Activated T-helper 1 cell treated with anti-CD3 and anti-CD28 coated beads, Interleukin-12 subunit alpha, Interleukin-12 subunit beta, Interleukin-2, Interleukin-4 antibody, amounts not matched to agents 30 ng/mL and 10 ng/mL and 1 ng/mL, durations not matched to agents 14 hours and 24 hours and 36 hours (primary cell): ENCODE data around the gene ALPP. TPM values are rescaled to one million over a fixed set of nuclear protein-coding genes. Genes with fewer than 3 reads are reported as not detected.

Experiments
- DNase-seq: peaks from one replicate; pipeline ENCODE4 v3.0.0; 2021; ENCODE audit warnings: low spot score
- H3K27ac Mint-ChIP-seq: one replicate; pipeline ENCODE4 v1.8.0; 2021; ENCODE audit warnings: mild to moderate bottlenecking, mixed read lengths
- H3K27me3 Mint-ChIP-seq: one replicate; pipeline ENCODE4 v1.8.0; 2022; ENCODE audit warnings: mild to moderate bottlenecking, moderate library complexity, mixed read lengths; ENCODE audit not compliant: insufficient read depth
- H3K36me3 Mint-ChIP-seq: one replicate; pipeline ENCODE4 v1.8.0; 2021; ENCODE audit warnings: low read depth, mixed read lengths
- H3K4me1 Mint-ChIP-seq: one replicate; pipeline ENCODE4 v1.8.0; 2021; ENCODE audit warnings: low read depth, mixed read lengths
- H3K4me3 Mint-ChIP-seq: one replicate; pipeline ENCODE4 v1.8.0; 2021; ENCODE audit warnings: mild to moderate bottlenecking, moderate library complexity, mixed read lengths
- H3K9me3 Mint-ChIP-seq: one replicate; pipeline ENCODE4 v1.8.0; 2021; ENCODE audit warnings: mixed read lengths
- intact Hi-C: fragments of 100-400 bp; cut with micrococcal nuclease; formaldehyde crosslinking; loops from one replicate; pipeline ENCODE4 v1.15.1; 2024
- total RNA-seq: library from RNA; stranded (reverse); gene quantifications from 2 replicates; pipeline ENCODE4 v1.2.3, GENCODE V29; 2022

Gene ALPP
- total RNA-seq, 1 donor from 2014 or later = not detected

GRCh38 chr2:232347369-232347768 lies 31.2 kb upstream of the ALPP start:
- Mint-ChIP-seq H3K27ac (no peak overlapping the region), H3K4me3 (no peak overlapping the region), H3K4me1 (no peaks in the 10 kb centered on the region), H3K36me3 (no peaks in the 10 kb centered on the region), H3K27me3 (peaks cover 27% of the 10 kb centered on the region), H3K9me3 (no peaks in the 10 kb centered on the region)
- no peak for DNase-seq
- intact Hi-C loops = no loop called here

- Mint-ChIP-seq H3K4me1 (no peaks in the 10 kb centered on the region), H3K36me3 (no peaks in the 10 kb centered on the region), H3K27ac (no peak overlapping the region), H3K27me3 (peaks cover 36% of the 10 kb centered on the region), H3K4me3 (no peak overlapping the region), H3K9me3 (no peaks in the 10 kb centered on the region)
- intact Hi-C loops = no loop called here
- no peak for DNase-seq
These were observed 29.6 kb upstream of the ALPP start for GRCh38 chr2:232348936-232349335.

GRCh38 chr2:232349546-232349945 lies 29.0 kb upstream of the ALPP start:
- Mint-ChIP-seq H3K4me1 (no peaks in the 10 kb centered on the region), H3K36me3 (no peaks in the 10 kb centered on the region), H3K9me3 (no peaks in the 10 kb centered on the region), H3K27ac (no peak overlapping the region), H3K27me3 (peaks cover 33% of the 10 kb centered on the region), H3K4me3 (no peak overlapping the region)
- no peak for DNase-seq
- intact Hi-C loops = no loop called here

GRCh38 chr2:232349946-232350635 lies 28.5 kb upstream of the ALPP start:
- Mint-ChIP-seq H3K27ac (no peak overlapping the region), H3K36me3 (no peaks in the 10 kb centered on the region), H3K27me3 (peaks cover 33% of the 10 kb centered on the region), H3K9me3 (no peaks in the 10 kb centered on the region), H3K4me3 (no peak overlapping the region), H3K4me1 (no peaks in the 10 kb centered on the region)
- DNase-seq = no peak
- intact Hi-C loops = no loop called here

- Mint-ChIP-seq H3K9me3 (no peaks in the 10 kb centered on the region), H3K4me3 (no peak overlapping the region), H3K27me3 (peaks cover 33% of the 10 kb centered on the region), H3K4me1 (no peaks in the 10 kb centered on the region), H3K27ac (no peak overlapping the region), H3K36me3 (no peaks in the 10 kb centered on the region)
- intact Hi-C loops = no loop called here
- no peak for DNase-seq
These were observed 27.5 kb upstream of the ALPP start for GRCh38 chr2:232350804-232351685.

- Mint-ChIP-seq H3K27ac (no peak overlapping the region), H3K4me1 (no peaks in the 10 kb centered on the region), H3K36me3 (no peaks in the 10 kb centered on the region), H3K27me3 (peaks cover 28% of the 10 kb centered on the region), H3K4me3 (no peak overlapping the region), H3K9me3 (no peaks in the 10 kb centered on the region)
- no peak for DNase-seq
- intact Hi-C loops = no loop called here
These were observed 26.7 kb upstream of the ALPP start for GRCh38 chr2:232351686-232352510.

GRCh38 chr2:232352511-232353091 lies 25.9 kb upstream of the ALPP start:
- intact Hi-C loops = no loop called here

GRCh38 chr2:232353096-232353495 lies 25.5 kb upstream of the ALPP start:
- intact Hi-C loops = no loop called here
- no peak overlapping the region for H3K27ac Mint-ChIP-seq
- H3K9me3 Mint-ChIP-seq = no peaks in the 10 kb centered on the region
- H3K4me1 Mint-ChIP-seq = no peaks in the 10 kb centered on the region
- DNase-seq = no peak
- H3K4me3 Mint-ChIP-seq = no peak overlapping the region
- H3K36me3 Mint-ChIP-seq = no peaks in the 10 kb centered on the region
- peaks cover 23% of the 10 kb centered on the region for H3K27me3 Mint-ChIP-seq

More at GRCh38 chr2:232352511-232353091, 25.9 kb upstream of the ALPP start:
- no peaks in the 10 kb centered on the region for H3K9me3 Mint-ChIP-seq
- H3K4me3 Mint-ChIP-seq = no peak overlapping the region
- no peaks in the 10 kb centered on the region for H3K4me1 Mint-ChIP-seq
- H3K27ac Mint-ChIP-seq = no peak overlapping the region
- H3K27me3 Mint-ChIP-seq = peaks cover 24% of the 10 kb centered on the region
- no peak for DNase-seq
- H3K36me3 Mint-ChIP-seq = no peaks in the 10 kb centered on the region

- H3K4me1 Mint-ChIP-seq = no peaks in the 10 kb centered on the region
- intact Hi-C loops = no loop called here
- no peak overlapping the region for H3K27ac Mint-ChIP-seq
- H3K9me3 Mint-ChIP-seq = no peaks in the 10 kb centered on the region
- H3K27me3 Mint-ChIP-seq = peaks cover 19% of the 10 kb centered on the region
- H3K36me3 Mint-ChIP-seq = no peaks in the 10 kb centered on the region
- H3K4me3 Mint-ChIP-seq = no peak overlapping the region
- no peak for DNase-seq
These were observed 24.9 kb upstream of the ALPP start for GRCh38 chr2:232353660-232354059.

- Mint-ChIP-seq H3K27me3 (peaks cover 15% of the 10 kb centered on the region), H3K4me3 (no peak overlapping the region), H3K4me1 (no peaks in the 10 kb centered on the region), H3K9me3 (no peaks in the 10 kb centered on the region), H3K27ac (no peak overlapping the region), H3K36me3 (no peaks in the 10 kb centered on the region)
- intact Hi-C loops = no loop called here
- no peak for DNase-seq
These were observed 24.5 kb upstream of the ALPP start for GRCh38 chr2:232354069-232354468.

- no peak for DNase-seq
- peaks cover 19% of the 10 kb centered on the region for H3K4me1 Mint-ChIP-seq
- no peak overlapping the region for H3K27ac Mint-ChIP-seq
- intact Hi-C loops = no loop called here
- no peaks in the 10 kb centered on the region for H3K9me3 Mint-ChIP-seq
- H3K27me3 Mint-ChIP-seq = peaks cover 2% of the 10 kb centered on the region
- no peaks in the 10 kb centered on the region for H3K36me3 Mint-ChIP-seq
- no peak overlapping the region for H3K4me3 Mint-ChIP-seq
These were observed 16.9 kb upstream of the ALPP start for GRCh38 chr2:232361646-232362045.

GRCh38 chr2:232362174-232362900 lies 16.2 kb upstream of the ALPP start:
- Mint-ChIP-seq H3K27me3 (peaks cover 2% of the 10 kb centered on the region), H3K4me1 (peaks cover 19% of the 10 kb centered on the region), H3K36me3 (no peaks in the 10 kb centered on the region), H3K9me3 (no peaks in the 10 kb centered on the region), H3K27ac (no peak overlapping the region), H3K4me3 (no peak overlapping the region)
- intact Hi-C loops = no loop called here
- DNase-seq = no peak
